Endothelial cell of umbilical vein (primary cell): ENCODE results near the gene LIMCH1.
"Not testable (repeated sequence)": the region's sequence is repeated elsewhere in the genome, so short reads cannot be mapped to it uniquely, and the experiment has no call there.

ENCODE experiments used
- CTCF ChIP-seq, 2 donors: IDR thresholded peaks; 1 replicate in 1 of 2; 2 replicates in 1 of 2; pipeline ENCODE4 v1.5.1; 2011; ENCODE audit warnings: low read length in 2 of 2, mild to moderate bottlenecking in 2 of 2, moderate library complexity in 2 of 2, control low read depth in 1 of 2, inconsistent platforms in 1 of 2, low read depth in 1 of 2; ENCODE audit not compliant: insufficient read depth in 1 of 2; ENCODE audit errors: extremely low read depth in 1 of 2
- EZH2 ChIP-seq: IDR thresholded peaks from 2 replicates; pipeline ENCODE4 v1.6.1; 2012; ENCODE audit warnings: borderline replicate concordance, low read depth, mild to moderate bottlenecking, moderate library complexity, low read length, inconsistent platforms; ENCODE audit not compliant: severe bottlenecking
- FOS ChIP-seq: IDR thresholded peaks from 2 replicates; pipeline ENCODE4 v1.6.1; 2011; ENCODE audit warnings: mild to moderate bottlenecking, low read length, moderate library complexity, borderline replicate concordance; ENCODE audit not compliant: insufficient read depth
- MAX ChIP-seq: IDR thresholded peaks from 2 replicates; pipeline ENCODE4 v1.6.1; 2011; ENCODE audit not compliant: insufficient read depth, insufficient read length
- POLR2A ChIP-seq: IDR thresholded peaks from 2 replicates; pipeline ENCODE4 v1.6.1; 2012; ENCODE audit warnings: low read depth, mild to moderate bottlenecking, control low read depth, low read length
- POLR2AphosphoS5 ChIP-seq: IDR thresholded peaks from 2 replicates; pipeline ENCODE4 v1.6.1; 2012; ENCODE audit warnings: low read depth, mild to moderate bottlenecking, control low read depth, low read length, moderate library complexity; ENCODE audit not compliant: insufficient read depth

- not testable (repeated sequence) for TF ChIP-seq CTCF (IDR thresholded peaks at IDR 0.05; ENCODE audit: extremely low read depth in 1 of 2, insufficient read depth in 1 of 2, low read depth in 1 of 2, low read length in 2 of 2); POLR2A; MAX; POLR2AphosphoS5; EZH2; FOS
These were observed 113.2 kb downstream of the LIMCH1 start for GRCh38 chr4:41651150-41651549.
